SW 1271 (cell line): ENCODE data around the gene HNRNPH3.

Experiments
- DNase-seq, 2 experiments: peaks; one replicate each; lab custom pipeline; 2025; lab: John Stamatoyannopoulos, UW

The HNRNPH3 gene

DNA sequence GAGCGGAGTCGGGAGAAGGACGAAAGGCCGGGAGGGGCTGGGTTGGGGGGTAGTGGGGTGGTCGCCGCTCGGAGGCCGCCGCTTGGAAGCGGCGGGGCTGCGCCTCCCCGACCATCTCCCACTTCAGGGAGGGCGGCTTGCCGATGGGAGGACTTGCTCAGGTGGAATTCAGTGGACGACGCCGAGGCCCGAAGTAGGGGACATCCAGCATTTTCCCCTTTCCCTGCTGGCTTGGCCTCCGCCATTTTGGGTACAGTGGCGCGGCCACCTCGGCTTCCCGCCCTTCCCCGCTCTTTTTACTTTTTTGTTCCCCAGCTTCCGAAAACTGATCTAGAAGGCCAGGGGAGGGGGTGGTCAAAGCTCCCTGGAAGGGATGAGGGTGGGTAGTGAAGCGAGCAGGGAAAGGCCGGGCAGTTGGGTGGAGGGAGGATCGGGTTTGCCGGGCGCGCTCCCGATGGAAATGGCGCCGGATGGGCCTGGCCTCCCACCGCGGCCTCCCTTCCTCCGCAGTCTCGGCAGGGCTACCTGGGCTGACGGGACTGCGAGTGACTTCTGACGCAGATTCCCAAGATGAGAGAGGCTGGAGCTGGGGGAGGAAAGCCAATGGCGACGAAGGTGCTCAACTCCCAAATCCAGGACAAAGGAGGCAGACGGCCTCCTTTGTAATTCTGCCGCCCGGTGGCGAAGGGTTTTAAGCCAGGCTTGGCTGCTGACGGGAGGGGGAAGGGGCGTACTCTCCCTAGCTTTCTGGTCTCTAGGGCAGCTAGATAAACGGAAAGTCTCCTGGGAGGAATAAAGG, 594 bp downstream of the HNRNPH3 start, which contains the start of gene PBLD:
Gene PBLD (minus strand): TSS at position 670 of the 799 bp plus-strand sequence. CDS start 26,084 bp downstream, outside the sequence.
- peak; percentile 24 to 65 for DNase-seq

DNA sequence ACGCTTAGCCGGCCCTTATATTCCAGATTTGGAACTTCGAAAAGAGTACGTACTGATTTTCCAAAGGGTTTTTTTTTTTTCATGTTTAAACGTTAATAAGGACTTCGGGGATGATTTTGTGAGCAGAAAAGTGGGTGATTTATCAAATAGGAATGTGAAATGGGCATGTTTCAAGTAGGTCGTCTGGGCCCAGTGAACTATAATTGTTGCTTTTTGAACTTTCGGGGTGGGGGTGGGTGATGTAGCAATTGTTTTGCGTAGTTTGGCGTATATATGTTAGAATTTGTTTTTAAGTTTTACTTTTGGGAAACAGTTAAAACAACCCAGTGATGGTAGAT, 1.2 kb downstream of the HNRNPH3 start:
- peak in 1 of 2 experiments; percentile 65 for DNase-seq

DNA sequence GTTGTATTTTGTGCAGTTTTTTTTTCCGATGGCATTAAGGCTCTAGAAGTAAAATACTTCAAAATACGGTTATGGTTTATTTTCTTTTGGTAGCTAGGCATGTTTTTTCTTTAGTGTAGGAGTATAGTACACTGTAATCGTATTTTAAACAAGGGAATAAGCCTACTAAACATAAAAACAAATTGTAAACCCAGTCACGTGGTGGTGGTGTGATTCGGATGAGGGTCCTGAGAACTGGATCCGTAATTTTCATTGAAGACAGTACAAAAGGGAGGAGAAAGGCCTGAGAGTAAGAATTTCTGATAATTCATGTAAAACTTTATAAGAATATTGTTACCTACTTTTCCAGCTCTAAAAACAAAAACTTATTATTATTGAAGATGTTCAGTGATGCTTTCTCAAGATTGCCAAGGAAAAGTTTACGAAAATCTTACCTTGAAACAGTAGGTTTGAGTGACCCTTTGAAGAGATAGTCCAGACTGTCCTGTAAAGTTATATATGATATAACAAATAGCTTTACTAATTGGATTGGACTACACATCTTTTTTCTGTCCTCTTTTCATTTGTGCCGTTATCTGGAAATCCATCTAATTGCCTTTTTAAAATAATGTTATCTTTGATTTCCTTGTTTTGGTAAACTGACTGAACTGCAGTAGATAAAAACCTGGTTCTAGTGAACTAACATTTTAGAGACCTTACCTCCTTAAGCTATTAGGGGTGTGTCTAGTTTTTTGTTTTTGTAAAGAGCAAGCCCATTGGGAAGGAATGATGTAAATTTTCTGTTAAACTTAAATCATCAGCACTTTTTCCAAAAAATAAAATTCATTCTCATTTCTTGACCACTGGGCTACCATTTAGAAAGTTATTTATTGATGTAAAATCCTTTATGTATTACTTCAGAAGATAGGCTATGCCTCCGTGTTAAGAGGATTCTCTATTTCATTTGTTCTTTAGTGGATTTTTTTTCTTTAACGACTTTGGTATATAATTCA, 1.9 kb downstream of the HNRNPH3 start:
- no peak for DNase-seq

DNA sequence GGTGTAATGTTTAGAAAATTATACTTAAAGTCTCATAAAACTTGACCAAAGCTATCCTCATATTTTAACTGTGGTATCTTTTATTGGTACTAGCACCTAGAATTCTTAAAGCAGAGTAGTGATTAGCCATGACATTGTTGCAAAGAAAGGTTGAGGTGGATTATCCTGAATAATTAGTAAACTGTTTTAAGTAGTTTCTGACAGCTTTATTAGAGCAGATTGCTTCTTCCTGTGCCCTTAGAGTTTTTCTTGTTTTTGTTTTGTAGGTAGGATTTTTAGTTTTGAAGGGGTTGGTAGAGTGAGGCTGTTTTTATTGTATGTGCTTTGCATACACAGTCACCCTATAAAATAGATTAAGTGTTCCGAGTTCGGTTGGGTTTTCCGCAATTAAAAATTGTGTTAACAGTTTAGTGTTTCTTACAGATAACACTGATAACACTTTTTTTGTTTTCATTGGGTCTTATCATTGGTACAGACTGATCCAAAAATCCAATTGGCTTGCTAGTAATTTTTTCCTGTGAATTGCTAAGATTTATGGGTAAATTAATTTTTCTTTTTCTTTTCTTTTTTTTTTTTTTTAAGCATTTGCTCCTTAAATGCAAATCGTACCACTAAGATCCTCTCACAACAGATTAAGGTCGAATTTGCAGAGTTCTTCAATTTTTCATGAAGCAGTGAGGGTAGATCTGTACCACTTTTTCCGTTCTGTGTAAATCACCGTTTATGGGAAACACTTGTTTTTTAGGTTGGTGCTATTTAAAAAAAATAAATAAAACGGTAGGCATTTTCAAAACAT, 3.0 kb downstream of the HNRNPH3 start:
- DNase-seq = no peak

DNA sequence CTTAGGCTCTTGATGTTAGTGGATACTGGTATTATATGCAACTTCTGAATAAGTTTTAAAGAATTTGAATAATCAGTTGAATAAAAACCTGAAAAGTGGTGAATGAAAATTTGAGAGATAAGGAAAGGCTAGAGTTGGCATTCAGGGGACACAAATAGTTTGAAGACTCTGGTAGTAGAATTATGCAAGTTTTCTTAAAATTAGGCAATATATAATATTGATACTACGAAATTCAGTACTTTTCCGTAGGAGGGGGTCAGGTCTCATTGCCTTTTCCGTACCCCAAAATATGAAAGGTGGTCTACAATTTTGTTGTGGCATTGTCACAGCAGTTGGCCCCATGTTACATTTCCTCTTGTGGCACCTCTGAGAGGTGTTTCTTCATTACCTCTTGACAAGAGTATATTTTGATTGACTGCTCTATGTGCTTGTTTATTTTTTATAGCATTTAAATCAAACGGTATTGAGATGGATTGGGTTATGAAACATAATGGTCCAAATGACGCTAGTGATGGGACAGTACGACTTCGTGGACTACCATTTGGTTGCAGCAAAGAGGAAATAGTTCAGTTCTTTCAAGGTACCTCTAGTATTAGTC, 5.0 kb downstream of the HNRNPH3 start:
- no peak for DNase-seq

DNA sequence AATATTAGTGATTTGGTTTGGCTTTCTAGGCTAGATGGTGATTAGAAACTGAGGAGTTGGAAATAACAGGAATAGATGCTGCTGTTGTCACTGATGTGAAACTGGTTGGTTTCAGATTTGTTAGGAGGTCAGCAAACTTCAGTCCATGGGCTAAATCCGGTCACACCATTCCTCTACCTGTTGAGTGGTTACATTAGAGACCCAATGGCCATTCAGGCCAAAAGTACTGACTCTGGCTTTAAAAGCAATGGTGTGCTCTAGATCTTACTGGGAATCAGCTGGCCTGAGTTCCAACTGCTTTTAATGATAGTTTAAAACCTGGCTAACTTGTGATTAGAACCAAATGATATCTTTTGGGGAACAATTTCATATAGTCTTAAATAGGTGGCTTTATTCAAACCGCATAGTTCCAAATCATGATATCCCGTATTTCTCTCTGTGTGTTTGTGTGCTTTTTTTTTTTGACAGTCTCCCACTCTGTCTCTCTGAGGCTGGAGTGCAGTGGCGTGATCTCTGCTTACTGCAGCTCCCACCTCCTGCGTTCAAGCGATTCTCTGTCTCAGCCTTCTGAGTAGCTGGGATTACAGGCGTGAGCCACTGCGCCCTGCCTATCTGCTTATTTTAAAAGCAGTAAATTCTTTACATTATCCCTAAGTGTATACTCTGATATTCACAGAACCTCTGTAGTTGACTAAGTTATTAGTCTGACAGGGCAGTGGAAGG, 8.7 kb downstream of the HNRNPH3 start:
- no peak for DNase-seq

DNA sequence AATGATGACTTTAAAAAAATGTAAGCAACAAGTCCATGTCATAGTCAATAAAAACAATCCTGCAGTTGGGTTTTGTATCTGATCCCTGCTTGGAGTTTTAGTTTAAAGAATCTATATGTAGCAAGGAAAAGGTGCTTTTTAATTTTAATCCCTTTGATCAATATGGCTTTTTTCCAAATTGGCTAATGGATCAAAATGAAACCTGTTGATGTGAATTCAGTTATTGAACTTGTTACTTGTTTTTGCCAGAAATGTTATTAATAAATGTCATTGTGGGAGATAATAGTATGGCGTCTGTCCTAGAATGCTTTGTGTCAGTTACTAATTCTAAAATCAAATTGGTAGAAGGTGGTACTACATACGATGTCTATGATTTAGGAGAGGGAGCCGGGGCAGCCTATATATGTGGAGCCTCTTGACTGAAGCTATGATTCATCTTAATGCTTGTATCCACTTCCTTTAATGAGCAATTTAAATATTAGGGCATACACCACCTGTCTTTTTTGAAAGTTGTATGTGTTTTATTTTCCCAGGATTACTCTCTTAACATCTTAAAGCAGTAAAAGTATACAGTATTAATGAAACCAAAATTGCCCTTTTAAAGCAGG, 11.1 kb downstream of the HNRNPH3 start:
- no peak for DNase-seq

DNA sequence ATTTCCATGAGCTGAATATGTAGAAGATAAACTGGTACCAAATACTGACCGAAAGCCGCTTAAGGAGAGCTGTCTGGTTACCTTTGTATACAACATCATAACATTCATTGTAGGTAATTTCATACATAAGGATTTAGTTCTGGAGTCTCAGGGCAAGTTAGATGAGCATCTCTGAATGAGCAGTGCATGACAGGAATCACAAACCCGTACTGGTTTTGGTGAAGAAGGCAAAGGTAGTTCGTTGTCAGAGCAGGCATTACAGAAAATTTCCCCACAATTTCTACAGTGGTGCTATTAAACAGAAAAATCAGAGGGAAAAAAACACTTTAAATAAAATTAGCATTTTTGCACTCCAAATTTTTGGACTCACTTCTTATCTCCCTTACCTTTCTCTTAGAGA, 13.8 kb downstream of the HNRNPH3 start:
- no peak for DNase-seq

DNA sequence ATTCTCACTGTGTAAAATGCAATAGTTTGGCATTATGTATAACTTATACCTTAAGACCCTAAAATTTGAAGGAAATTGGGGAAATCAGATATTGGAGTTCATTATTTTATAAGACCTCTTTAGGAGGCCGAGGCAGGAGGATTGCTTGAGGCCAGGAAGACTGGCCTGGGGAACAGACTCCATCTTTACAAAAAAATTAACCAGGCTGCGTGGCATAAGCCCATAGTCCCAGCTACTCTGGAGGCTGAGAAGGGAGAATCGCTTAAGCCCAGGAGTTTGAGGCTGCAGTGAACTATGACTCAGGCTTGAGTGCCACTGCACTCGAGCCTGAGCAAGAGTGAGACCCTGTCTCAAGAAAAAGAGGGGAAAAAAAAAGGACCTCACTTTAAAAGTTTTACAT, 14.9 kb downstream of the HNRNPH3 start:
- no peak for DNase-seq

DNA sequence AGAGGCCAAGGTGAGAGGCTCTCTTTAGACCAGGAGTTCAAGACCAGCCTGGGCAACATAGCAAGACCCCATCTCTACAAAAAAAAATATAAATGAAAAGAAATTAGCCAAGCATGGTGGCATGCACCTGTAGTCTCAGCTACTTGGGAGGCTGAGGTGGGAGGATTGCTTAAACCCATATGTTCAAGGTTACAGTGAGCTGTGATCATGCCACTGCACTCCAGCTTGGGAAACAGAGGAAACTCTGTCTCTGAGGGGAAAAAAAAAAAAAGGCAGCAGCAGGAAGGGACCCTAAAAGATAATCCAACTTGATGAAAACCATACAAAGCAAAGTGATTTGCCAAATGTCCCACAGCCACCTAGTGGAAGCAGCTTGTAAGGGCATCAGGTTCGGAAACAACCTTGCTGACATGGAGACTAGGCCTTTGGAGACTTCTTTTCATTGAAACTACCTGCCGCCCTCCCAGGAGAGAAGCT, 16.4 kb downstream of the HNRNPH3 start:
- DNase-seq = peak in 1 of 2 experiments; percentile 28

DNA sequence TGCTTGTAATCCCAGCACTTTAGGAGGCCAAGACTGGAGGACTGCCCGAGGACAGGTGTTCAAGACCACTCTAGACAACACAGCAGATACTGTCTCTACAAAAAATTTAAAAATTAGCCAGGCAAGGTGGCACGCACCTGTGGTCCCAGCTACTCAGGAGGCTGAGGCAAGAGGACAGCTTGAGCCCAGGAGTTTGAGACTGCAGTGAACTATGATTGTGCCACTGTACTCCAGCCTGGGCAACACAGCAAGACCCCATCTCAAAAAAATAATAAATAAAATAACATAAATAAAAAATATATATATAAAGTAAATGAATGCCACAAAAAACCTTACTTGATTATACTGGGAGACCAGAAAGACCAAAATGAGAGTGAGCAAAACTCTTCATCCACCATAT, 21.7 kb downstream of the HNRNPH3 start:
- DNase-seq = no peak

DNA sequence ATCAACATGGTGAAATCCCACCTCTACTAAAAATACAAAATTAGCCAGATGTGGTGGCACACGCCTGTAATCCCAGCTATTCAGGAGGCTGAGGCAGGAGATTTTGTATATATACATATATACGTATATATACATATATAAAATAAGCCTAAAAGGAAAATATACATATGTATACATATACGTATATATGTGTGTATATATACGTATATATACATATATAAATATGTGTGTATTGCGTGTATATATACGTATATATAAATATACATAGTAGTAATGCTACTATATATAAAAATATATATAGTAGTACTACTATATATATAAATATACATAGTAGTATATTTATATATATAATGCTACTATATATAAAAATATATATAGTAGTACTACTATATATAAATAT, 27.3 kb downstream of the HNRNPH3 start:
- no peak for DNase-seq

DNA sequence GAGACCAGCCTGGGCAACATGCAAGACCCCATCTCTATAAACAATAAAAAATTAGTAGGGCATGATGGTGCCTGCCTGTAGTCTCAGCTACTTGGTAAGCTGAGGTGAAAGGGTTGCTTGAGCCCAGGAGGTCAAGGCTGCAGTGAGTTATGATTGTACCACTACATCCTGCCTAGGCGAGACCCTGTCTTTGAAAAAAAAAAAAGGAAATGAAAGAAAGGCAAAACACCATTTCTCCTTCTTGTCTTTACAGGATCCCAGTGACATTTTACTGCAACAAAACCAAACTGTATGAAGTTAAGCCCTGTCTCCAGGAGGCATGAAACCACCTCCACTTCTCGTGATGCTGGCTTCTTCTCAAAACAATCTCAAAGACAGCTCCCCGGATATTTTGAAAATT, 30.7 kb downstream of the HNRNPH3 start:
- no peak for DNase-seq

DNA sequence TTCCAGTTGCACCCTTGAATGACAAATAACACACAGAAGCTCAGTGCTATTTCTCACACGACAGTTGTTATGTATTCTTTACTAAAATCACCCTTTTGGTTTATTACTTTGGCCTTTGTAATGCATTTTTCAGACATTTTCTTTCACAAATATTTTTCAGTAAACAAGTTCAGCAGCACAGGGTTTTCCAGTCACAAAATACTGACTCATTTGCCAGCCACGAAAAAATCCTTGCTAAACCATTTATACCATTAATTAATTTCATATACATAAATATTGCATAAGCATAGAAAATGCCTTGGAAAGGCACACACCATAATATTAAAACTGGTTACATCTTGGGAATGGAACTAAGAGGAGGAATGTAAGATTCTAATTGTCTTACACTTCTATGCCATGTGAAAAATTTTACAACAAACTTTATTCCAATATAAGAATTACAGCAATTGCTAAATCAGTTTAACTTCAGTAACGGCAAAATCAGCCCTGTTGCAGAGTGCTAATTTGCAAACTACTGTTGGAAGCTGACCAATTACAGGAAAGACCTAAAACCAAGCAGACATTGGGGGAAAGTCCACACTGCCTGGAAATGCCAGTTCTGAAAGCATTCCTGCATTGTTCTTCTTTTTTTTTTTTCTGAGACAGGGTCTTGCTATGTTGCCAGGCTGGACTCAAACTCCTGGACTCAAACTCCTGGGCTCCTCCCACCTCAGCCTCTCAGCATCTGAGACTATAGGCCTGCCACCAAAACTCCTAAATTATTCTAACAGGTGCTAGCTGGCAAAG, 32.4 kb downstream of the HNRNPH3 start:
- no peak for DNase-seq

DNA sequence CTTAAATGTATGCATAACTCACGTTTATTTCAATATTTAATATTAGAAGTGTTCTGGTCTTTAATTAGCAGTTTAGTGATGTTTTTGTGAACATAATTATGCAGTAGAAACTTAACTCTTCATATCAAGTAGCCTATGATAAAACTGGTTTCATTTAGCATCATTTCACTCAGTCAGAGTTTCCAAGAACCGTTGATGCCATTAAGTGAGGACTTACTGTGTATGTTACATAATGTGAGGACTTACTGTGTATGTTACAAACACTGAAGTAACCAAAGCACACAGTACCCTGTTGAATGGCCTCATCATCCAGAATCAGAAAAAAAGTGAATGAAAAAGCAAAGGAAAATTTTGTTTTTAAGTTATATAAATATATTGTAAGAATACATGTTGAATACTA, 33.7 kb downstream of the HNRNPH3 start:
- no peak for DNase-seq

DNA sequence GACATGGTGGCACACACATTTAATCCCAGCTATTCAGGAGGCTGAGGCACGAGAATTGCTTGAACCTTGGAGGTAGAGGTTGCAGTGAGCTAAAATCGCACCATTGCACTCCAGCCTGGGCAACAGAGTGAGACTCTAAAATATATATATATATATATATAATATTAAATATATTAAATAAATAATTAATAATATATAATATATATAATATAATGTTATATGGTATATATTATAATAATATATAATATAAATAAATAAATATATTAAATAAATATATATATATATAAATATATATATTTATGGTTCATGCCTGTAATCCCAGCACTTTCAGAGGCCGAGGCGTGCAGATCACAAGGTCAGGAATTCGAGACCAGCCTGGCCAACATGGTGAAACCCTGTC, 34.7 kb downstream of the HNRNPH3 start:
- DNase-seq = no peak

DNA sequence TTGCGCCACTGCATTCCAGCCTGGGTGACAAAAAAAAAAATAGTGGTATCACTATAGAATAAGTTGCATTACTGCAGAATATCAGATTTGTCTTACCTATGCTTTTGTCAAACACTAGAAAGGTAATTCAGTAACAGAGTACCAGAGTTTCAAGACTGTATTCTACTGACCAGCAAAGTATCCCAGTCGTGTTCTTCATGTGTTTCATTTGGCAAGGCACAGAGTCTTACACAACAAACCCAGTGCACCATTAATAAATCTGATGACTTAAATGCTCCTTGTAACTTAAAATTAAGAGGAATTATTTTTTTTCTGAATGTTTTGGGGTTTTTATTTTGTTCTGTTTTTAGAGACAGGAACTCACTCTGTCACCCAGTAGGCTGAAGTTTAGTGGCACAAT, 35.3 kb downstream of the HNRNPH3 start:
- DNase-seq = no peak

DNA sequence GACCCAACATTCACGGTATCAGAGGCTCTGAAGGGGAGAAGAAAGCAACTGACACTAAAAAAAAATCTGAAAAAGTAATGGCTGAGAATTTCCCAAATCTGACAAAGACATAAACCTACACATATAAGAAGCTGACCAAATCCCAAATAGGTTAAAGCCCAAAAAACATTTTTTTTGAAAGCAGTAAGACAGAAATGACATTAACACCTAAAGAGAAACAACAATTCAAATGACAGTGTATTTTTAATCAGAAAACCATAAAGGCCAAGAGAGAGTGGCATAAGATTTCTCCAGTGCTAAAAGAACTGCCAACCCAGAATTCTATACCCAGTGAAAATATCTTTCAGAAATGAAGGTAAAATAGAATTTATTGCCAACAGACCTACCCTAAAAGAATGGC, 39.7 kb downstream of the HNRNPH3 start:
- DNase-seq = no peak

DNA sequence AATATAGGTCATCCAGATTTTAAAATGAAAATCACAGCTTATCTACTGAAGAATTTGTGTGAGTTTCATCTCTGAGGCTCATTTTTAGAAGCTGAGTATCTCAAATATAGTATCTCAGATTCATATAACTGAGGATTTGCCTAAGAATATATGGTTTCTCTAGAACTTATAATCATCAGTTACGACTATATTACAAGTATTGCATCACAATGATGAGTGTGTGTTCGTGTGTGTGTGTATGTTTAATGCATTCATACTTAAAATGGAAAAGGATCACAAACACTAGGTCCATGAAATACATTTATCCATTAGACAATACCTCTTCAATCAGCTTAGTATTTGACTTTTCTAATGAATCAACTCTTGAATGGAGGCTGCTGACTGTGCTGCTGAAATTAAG, 53.9 kb downstream of the HNRNPH3 start:
- DNase-seq = no peak
